WERI-Rb-1 (cell line): ENCODE data around the gene KCNQ4.

Experiments
- DNase-seq: peaks from one replicate; pipeline ENCODE4 v3.0.0-alpha.2; 2020
- H3K27ac ChIP-seq: fragments of 250-450 bp; sonication (Bioruptor Pico); 2 replicates; pipeline ENCODE4 v1.5.1; 2020; ENCODE audit warnings: mild to moderate bottlenecking, moderate library complexity
- H3K27me3 ChIP-seq: fragments of 250-450 bp; sonication (Bioruptor Pico); 2 replicates; pipeline ENCODE4 v1.5.1; 2021; ENCODE audit warnings: mild to moderate bottlenecking, low read depth, moderate library complexity; ENCODE audit not compliant: insufficient read depth, severe bottlenecking
- H3K36me3 ChIP-seq: fragments of 250-450 bp; sonication (Bioruptor Pico); 2 replicates; pipeline ENCODE4 v1.5.1; 2020; ENCODE audit warnings: mild to moderate bottlenecking, moderate library complexity
- H3K4me3 ChIP-seq: 2 replicates; pipeline ENCODE4 v1.5.1; 2011; ENCODE audit warnings: low read depth, mild to moderate bottlenecking, control low read depth, low read length
- H3K9me3 ChIP-seq: fragments of 250-450 bp; sonication (Bioruptor Pico); 2 replicates; pipeline ENCODE4 v1.5.1; 2021; ENCODE audit warnings: mild to moderate bottlenecking, moderate library complexity; ENCODE audit not compliant: severe bottlenecking
- TF ChIP-seq, protein P1 (sequence below): IDR thresholded peaks from 2 replicates; pipeline ENCODE4 v1.5.1; 2011; ENCODE audit warnings: low read depth, mild to moderate bottlenecking, control low read depth, inconsistent platforms, low read length

Gene KCNQ4

GRCh38 chr1:40758004-40758403 is 25.6 kb upstream of the KCNQ4 start:
- DNase-seq: no peak
- Histone ChIP-seq H3K4me3 (no peak overlapping the region), H3K27ac (no peak overlapping the region), H3K9me3 (no peaks in the 10 kb centered on the region), H3K36me3 (peaks cover 43% of the 10 kb centered on the region), H3K27me3 (no peaks in the 10 kb centered on the region)
- TF ChIP-seq, protein P1, sequence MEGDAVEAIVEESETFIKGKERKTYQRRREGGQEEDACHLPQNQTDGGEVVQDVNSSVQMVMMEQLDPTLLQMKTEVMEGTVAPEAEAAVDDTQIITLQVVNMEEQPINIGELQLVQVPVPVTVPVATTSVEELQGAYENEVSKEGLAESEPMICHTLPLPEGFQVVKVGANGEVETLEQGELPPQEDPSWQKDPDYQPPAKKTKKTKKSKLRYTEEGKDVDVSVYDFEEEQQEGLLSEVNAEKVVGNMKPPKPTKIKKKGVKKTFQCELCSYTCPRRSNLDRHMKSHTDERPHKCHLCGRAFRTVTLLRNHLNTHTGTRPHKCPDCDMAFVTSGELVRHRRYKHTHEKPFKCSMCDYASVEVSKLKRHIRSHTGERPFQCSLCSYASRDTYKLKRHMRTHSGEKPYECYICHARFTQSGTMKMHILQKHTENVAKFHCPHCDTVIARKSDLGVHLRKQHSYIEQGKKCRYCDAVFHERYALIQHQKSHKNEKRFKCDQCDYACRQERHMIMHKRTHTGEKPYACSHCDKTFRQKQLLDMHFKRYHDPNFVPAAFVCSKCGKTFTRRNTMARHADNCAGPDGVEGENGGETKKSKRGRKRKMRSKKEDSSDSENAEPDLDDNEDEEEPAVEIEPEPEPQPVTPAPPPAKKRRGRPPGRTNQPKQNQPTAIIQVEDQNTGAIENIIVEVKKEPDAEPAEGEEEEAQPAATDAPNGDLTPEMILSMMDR: no peak

DNA sequence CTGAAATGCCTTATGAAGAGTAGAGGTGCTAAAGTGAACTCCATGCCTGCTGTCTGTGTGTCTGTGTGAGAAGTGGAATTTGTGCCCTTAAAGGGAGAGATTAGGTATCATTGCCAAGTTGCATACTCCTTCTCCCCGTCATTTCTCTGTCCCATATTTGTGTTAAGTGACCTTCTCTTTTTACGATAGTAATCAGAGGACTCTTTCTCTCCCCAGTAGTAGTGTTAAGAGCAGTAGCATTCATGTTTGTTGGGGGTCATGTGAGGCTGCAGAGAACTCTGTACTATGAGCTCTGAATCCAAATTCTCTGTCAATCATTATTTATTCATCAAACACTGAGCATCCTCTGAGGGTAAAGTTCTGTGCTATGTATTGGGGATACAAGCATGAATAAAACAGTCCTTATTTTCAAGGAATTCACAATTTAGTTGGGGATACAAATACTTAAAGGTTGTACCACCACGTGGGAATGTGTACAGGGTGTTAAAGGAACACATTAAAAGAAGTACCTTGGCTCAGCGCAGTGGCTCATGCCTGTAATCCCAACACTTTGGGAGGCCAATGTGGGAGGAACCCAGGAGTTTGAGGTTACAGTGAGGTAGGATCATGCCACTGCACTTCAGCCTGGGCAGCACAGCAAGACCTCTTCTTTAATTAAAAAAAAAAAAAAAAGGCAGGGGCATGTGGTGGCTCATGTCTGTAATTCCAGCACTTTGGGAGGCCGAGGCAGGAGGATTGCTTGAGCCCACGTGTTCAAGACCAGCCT is 24.8 kb upstream of the KCNQ4 start:
- H3K27me3 ChIP-seq: no peaks in the 10 kb centered on the region
- no peaks in the 10 kb centered on the region for H3K9me3 ChIP-seq
- TF ChIP-seq, protein P1: no peak
- peaks cover 41% of the 10 kb centered on the region for H3K36me3 ChIP-seq
- DNase-seq: no peak
- no peak overlapping the region for H3K4me3 ChIP-seq
- no peak overlapping the region for H3K27ac ChIP-seq

- DNase-seq: no peak
- peaks cover 47% of the 10 kb centered on the region for H3K36me3 ChIP-seq
These were observed 22.6 kb upstream of the KCNQ4 start for GRCh38 chr1:40760984-40761383.

GRCh38 chr1:40762144-40762923 is 21.3 kb upstream of the KCNQ4 start:
- TF ChIP-seq, protein P1: no peak
- no peak for DNase-seq
- H3K36me3 ChIP-seq: peaks cover 48% of the 10 kb centered on the region
- no peak overlapping the region for H3K27ac ChIP-seq
- H3K27me3 ChIP-seq: no peaks in the 10 kb centered on the region
- no peaks in the 10 kb centered on the region for H3K9me3 ChIP-seq
- H3K4me3 ChIP-seq: no peak overlapping the region

More at GRCh38 chr1:40760984-40761383, 22.6 kb upstream of the KCNQ4 start:
- TF ChIP-seq, protein P1: no peak
- Histone ChIP-seq H3K27ac (no peak overlapping the region), H3K27me3 (no peaks in the 10 kb centered on the region), H3K9me3 (no peaks in the 10 kb centered on the region), H3K4me3 (no peak overlapping the region)

- DNase-seq: no peak
- Histone ChIP-seq H3K4me3 (no peak overlapping the region), H3K36me3 (peaks cover 48% of the 10 kb centered on the region), H3K9me3 (no peaks in the 10 kb centered on the region), H3K27ac (no peak overlapping the region), H3K27me3 (no peaks in the 10 kb centered on the region)
- TF ChIP-seq, protein P1: no peak
These were observed 19.6 kb upstream of the KCNQ4 start for GRCh38 chr1:40763742-40764532.
